Sigmoid colon (tissue), 7 donors: ENCODE data around the gene TTC9B. TPM values are rescaled to one million over a fixed set of nuclear protein-coding genes. Genes with fewer than 3 reads are reported as not detected.

Source experiments
- DNase-seq: peaks from one replicate; pipeline ENCODE4 v3.0.0-alpha.2; 2019
- H3K27ac ChIP-seq, 4 donors: fragments of 200-600 bp; sonication (generic); one replicate each; pipeline ENCODE4 v1.5.1; 2016 to 2019; ENCODE audit warnings: mild to moderate bottlenecking in 1 of 4
- H3K27me3 ChIP-seq, 3 donors: fragments of 200-600 bp; sonication (generic); one replicate each; pipeline ENCODE4 v1.5.1; 2019; ENCODE audit warnings: mild to moderate bottlenecking in 1 of 3
- H3K36me3 ChIP-seq, 4 donors: fragments of 200-600 bp; sonication (generic); one replicate each; pipeline ENCODE4 v1.5.1; 2016 to 2019
- H3K4me1 ChIP-seq, 4 donors: fragments of 200-600 bp; sonication (generic); one replicate each; pipeline ENCODE4 v1.5.1; 2017 to 2019
- H3K4me3 ChIP-seq, 4 donors: fragments of 200-600 bp; sonication (generic); one replicate each; pipeline ENCODE4 v1.5.1; 2017 to 2019; ENCODE audit warnings: mild to moderate bottlenecking in 2 of 4, moderate library complexity in 1 of 4
- H3K9me3 ChIP-seq, 4 donors: fragments of 200-600 bp in 3 of 4; sonication (generic) in 3 of 4; one replicate each; pipeline versions ENCODE4 v1.5.1 to v1.6.1; 2013 to 2019
- CTCF ChIP-seq, 4 experiments: fragments of 450-650 bp in 3 of 4; fragments of 200-600 bp in 1 of 4; IDR thresholded peaks; one replicate each; pipeline ENCODE4 v1.5.1; 2016 to 2019; ENCODE audit warnings: antibody characterized with exemption in 4 of 4, mild to moderate bottlenecking in 3 of 4, moderate library complexity in 2 of 4
- EP300 ChIP-seq, 4 donors: sonication (generic); formaldehyde crosslinking; IDR thresholded peaks; one replicate each; pipeline ENCODE4 v1.6.1; 2017; ENCODE audit warnings: antibody characterized with exemption in 4 of 4
- POLR2A ChIP-seq, 2 donors: fragments of 450-650 bp; IDR thresholded peaks; one replicate each; pipeline ENCODE4 v1.6.1; 2016; ENCODE audit warnings: antibody characterized with exemption in 2 of 2, mild to moderate bottlenecking in 2 of 2, moderate library complexity in 2 of 2
- POLR2AphosphoS5 ChIP-seq, 4 donors: sonication (generic); formaldehyde crosslinking; IDR thresholded peaks; one replicate each; pipeline ENCODE4 v1.6.1; 2017; ENCODE audit warnings: antibody characterized with exemption in 4 of 4
- WGBS, 2 donors: extraction: QIAGEN DNeasy Blood & Tissue Kit; methylation state at CpG; one replicate each; pipeline ENCODE4 v1.1.7; 2013; 5-methylcytosine and 5-hydroxymethylcytosine counted together
- intact Hi-C: fragments of 100-400 bp; cut with DNase I; formaldehyde crosslinking; loops from one replicate; pipeline ENCODE4 v1.15.1; 2023
- polyA plus RNA-seq, 3 donors: library from polyadenylated mRNA; stranded (reverse); fragments of 200-250 nt; gene quantifications; one replicate each; pipeline ENCODE4 v1.2.3, GENCODE V29; 2013
- total RNA-seq, 4 donors: library from RNA; depleted of rRNA; stranded (reverse); fragments of >200 nt; gene quantifications; one replicate each; pipeline ENCODE4 v1.1.0, GENCODE V29; 2016
- donor health status: healthy with polysubstance abuse.
- donor health status: Bipolar disorder and iron deficiency.
- donor health status: healthy.

TTC9B gene
- total and polyA plus RNA-seq, 7 donors, result 0.34 to 5.0 (median 1.1) TPM; not detected in 4

- Histone ChIP-seq H3K4me1 (peaks cover 0 to 31% (median 21%) of the 10 kb centered on the region in 4 donors), H3K4me3 (peak overlapping the region; percentile 81 to 99 (median 95)), H3K27ac (peak overlapping the region; percentile 97 to 100 (median 99)), H3K27me3 (no peaks in the 10 kb centered on the region), H3K36me3 (no peaks in the 10 kb centered on the region), H3K9me3 (no peaks in the 10 kb centered on the region)
- TF ChIP-seq POLR2AphosphoS5 (IDR thresholded peaks at IDR 0.05) (peak in 1 of 4 donors; percentile 20), CTCF (IDR thresholded peaks at IDR 0.05) (no peak)
- DNase-seq, result peak; percentile 70
- intact Hi-C loops, result loop anchor here (5.0 kb wide), 1 partner anchor 90 kb away; no protein-coding TSS in a partner anchor
- WGBS, 2 donors, result 18 to 21% methylated on average over 62 of the region's 62 CpGs
Measured at GRCh38 chr19:40191836-40192646, 26.1 kb downstream of the TTC9B start.

GRCh38 chr19:40190891-40191835 lies 27.0 kb downstream of the TTC9B start, which contains the start of gene MAP3K10:
Gene MAP3K10 (plus strand): TSS chr19:40191426. CDS start chr19:40192032, 606 bp downstream.
- intact Hi-C loops, result loop anchor here (5.0 kb wide), 1 partner anchor 91 kb away; no protein-coding TSS in a partner anchor
- 0 to 1% methylated on average over 116 of the region's 116 CpGs for WGBS, 2 donors
- TF ChIP-seq POLR2AphosphoS5 (IDR thresholded peaks at IDR 0.05), result peak in 3 of 4 donors; percentile 25 to 70 (median 49)
- TF ChIP-seq CTCF (IDR thresholded peaks at IDR 0.05), result no peak
- H3K27ac ChIP-seq, result peak within 1 kb of the TSS; percentile 97 to 100 (median 99)
- peak within 1 kb of the TSS; percentile 81 to 99 (median 95) for H3K4me3 ChIP-seq
- H3K4me1 ChIP-seq, result peaks cover 0 to 31% (median 21%) of the 10 kb centered on the region in 4 donors
- DNase-seq, result peak; percentile 87
- no peaks in the 10 kb centered on the region for H3K27me3 ChIP-seq
- no peaks in the 10 kb centered on the region for H3K36me3 ChIP-seq
- H3K9me3 ChIP-seq, result no peaks in the 10 kb centered on the region

GRCh38 chr19:40184273-40184672 lies 33.9 kb downstream of the TTC9B start:
- no peak overlapping the region for H3K27ac ChIP-seq
- no peaks in the 10 kb centered on the region for H3K9me3 ChIP-seq
- 84% methylated on average over 1 of the region's 1 CpG for WGBS, 2 donors
- no peaks in the 10 kb centered on the region for H3K4me1 ChIP-seq
- H3K4me3 ChIP-seq, result no peak overlapping the region
- intact Hi-C loops, result no loop called here
- no peaks in the 10 kb centered on the region for H3K27me3 ChIP-seq
- DNase-seq, result no peak
- no peaks in the 10 kb centered on the region for H3K36me3 ChIP-seq
- TF ChIP-seq POLR2A (IDR thresholded peaks at IDR 0.05) (no peak), EP300 (IDR thresholded peaks at IDR 0.05) (no peak), CTCF (IDR thresholded peaks at IDR 0.05) (no peak), POLR2AphosphoS5 (IDR thresholded peaks at IDR 0.05) (no peak)

DNA sequence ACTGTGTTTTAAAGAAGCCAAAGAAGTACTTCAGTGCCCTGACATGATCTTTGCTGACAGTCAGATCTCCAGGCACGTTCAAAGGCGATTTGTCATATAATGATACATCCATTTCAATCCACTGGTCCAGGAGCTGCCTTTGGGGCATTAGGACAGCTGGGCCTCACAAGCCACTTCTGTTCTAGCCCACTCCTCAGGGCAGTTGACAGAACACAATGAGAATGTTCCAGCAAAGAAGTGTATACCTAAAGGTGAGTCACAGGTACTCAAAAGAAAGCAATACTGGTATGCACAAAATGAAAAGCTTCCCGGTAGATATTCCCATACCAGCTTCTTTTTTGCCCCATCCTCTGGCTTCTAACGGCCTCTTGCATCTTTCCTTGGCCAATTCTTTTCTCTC lies 39.4 kb downstream of the TTC9B start:
- H3K27ac ChIP-seq, result no peak overlapping the region
- no peaks in the 10 kb centered on the region for H3K36me3 ChIP-seq
- H3K9me3 ChIP-seq, result no peaks in the 10 kb centered on the region
- H3K27me3 ChIP-seq, result no peaks in the 10 kb centered on the region
- no peak for DNase-seq
- H3K4me3 ChIP-seq, result no peak overlapping the region
- no peaks in the 10 kb centered on the region for H3K4me1 ChIP-seq
- intact Hi-C loops, result no loop called here
- WGBS, 2 donors, result 83 to 87% methylated on average over 4 of the region's 4 CpGs
- no peak for TF ChIP-seq EP300 (IDR thresholded peaks at IDR 0.05)
- TF ChIP-seq CTCF (IDR thresholded peaks at IDR 0.05), result no peak
- TF ChIP-seq POLR2AphosphoS5 (IDR thresholded peaks at IDR 0.05), result no peak
- no peak for TF ChIP-seq POLR2A (IDR thresholded peaks at IDR 0.05)
